ENCODE measurements around the gene NRTN.

DNA sequence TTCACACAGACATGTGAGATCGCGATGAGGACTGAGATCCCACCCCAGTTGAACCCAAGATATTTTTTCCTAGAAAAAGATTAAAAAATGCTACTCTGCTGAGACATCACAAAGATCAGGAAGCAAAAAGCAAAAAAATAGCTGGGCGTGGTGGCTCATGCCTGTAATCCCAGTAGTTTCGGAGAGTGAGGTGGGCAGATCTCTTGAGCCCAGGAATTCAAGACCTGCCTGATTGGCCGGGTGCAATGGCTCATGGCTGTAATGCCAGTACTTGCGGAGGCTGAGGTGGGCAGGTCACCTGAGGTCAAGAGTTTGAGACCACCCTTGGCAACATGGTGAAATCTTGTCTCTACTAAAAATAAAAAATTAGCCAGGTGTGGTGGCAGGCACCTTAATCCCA, 45.3 kb downstream of the NRTN start:
- TF ChIP-seq, protein P1, sequence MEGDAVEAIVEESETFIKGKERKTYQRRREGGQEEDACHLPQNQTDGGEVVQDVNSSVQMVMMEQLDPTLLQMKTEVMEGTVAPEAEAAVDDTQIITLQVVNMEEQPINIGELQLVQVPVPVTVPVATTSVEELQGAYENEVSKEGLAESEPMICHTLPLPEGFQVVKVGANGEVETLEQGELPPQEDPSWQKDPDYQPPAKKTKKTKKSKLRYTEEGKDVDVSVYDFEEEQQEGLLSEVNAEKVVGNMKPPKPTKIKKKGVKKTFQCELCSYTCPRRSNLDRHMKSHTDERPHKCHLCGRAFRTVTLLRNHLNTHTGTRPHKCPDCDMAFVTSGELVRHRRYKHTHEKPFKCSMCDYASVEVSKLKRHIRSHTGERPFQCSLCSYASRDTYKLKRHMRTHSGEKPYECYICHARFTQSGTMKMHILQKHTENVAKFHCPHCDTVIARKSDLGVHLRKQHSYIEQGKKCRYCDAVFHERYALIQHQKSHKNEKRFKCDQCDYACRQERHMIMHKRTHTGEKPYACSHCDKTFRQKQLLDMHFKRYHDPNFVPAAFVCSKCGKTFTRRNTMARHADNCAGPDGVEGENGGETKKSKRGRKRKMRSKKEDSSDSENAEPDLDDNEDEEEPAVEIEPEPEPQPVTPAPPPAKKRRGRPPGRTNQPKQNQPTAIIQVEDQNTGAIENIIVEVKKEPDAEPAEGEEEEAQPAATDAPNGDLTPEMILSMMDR (IDR thresholded peaks at IDR 0.05; ENCODE audit: insufficient read depth, low read length): no peak
- TF ChIP-seq GABPA (IDR thresholded peaks at IDR 0.05; ENCODE audit: low read depth): no peak
- TF ChIP-seq, protein P2, sequence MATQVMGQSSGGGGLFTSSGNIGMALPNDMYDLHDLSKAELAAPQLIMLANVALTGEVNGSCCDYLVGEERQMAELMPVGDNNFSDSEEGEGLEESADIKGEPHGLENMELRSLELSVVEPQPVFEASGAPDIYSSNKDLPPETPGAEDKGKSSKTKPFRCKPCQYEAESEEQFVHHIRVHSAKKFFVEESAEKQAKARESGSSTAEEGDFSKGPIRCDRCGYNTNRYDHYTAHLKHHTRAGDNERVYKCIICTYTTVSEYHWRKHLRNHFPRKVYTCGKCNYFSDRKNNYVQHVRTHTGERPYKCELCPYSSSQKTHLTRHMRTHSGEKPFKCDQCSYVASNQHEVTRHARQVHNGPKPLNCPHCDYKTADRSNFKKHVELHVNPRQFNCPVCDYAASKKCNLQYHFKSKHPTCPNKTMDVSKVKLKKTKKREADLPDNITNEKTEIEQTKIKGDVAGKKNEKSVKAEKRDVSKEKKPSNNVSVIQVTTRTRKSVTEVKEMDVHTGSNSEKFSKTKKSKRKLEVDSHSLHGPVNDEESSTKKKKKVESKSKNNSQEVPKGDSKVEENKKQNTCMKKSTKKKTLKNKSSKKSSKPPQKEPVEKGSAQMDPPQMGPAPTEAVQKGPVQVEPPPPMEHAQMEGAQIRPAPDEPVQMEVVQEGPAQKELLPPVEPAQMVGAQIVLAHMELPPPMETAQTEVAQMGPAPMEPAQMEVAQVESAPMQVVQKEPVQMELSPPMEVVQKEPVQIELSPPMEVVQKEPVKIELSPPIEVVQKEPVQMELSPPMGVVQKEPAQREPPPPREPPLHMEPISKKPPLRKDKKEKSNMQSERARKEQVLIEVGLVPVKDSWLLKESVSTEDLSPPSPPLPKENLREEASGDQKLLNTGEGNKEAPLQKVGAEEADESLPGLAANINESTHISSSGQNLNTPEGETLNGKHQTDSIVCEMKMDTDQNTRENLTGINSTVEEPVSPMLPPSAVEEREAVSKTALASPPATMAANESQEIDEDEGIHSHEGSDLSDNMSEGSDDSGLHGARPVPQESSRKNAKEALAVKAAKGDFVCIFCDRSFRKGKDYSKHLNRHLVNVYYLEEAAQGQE (IDR thresholded peaks at IDR 0.05; ENCODE audit: insufficient replicate concordance, low read depth): no peak
- TF ChIP-seq POLR2AphosphoS5 (IDR thresholded peaks at IDR 0.05; ENCODE audit: low read depth): no peak
